PC-3 (cell line): ENCODE results near the gene GRK1.

Experiments
- EZH2 ChIP-seq: fragments of 300-600 bp; sonication (generic); IDR thresholded peaks from one replicate; pipeline ENCODE4 v1.6.1; 2017; ENCODE audit warnings: antibody characterized with exemption, mild to moderate bottlenecking, low read length; ENCODE audit not compliant: unreplicated experiment
- TF ChIP-seq, protein P1 (sequence below): fragments of 300-600 bp; sonication (generic); conservative IDR thresholded peaks from 2 replicates; pipeline ENCODE4 v1.5.1; 2017; ENCODE audit warnings: antibody characterized with exemption, low read depth, mild to moderate bottlenecking, low read length

DNA sequence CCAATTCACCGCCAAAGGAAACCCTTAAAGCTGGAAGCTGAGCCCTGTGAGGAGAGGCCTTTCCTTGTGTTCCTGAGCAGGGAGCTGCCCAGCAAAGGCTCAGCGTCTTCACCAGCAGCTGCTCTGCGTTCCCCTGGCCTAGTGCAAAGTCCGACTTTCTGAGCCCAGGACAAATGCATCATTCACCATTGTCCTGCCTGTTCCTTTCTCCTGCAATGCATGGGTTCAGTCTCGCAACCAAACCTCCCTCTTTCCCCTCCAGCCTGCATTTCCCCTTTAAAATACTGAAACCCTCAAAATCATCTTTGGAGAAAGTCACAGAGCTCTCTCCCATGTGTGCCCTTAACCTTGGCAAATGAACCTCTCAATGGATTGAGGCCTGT, 79.1 kb downstream of the GRK1 start:
- TF ChIP-seq, protein P1, sequence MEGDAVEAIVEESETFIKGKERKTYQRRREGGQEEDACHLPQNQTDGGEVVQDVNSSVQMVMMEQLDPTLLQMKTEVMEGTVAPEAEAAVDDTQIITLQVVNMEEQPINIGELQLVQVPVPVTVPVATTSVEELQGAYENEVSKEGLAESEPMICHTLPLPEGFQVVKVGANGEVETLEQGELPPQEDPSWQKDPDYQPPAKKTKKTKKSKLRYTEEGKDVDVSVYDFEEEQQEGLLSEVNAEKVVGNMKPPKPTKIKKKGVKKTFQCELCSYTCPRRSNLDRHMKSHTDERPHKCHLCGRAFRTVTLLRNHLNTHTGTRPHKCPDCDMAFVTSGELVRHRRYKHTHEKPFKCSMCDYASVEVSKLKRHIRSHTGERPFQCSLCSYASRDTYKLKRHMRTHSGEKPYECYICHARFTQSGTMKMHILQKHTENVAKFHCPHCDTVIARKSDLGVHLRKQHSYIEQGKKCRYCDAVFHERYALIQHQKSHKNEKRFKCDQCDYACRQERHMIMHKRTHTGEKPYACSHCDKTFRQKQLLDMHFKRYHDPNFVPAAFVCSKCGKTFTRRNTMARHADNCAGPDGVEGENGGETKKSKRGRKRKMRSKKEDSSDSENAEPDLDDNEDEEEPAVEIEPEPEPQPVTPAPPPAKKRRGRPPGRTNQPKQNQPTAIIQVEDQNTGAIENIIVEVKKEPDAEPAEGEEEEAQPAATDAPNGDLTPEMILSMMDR: no peak
- TF ChIP-seq EZH2: no peak
